GM18526 (cell line): ENCODE data around the gene ADGB.

Experiments used
- POLR2A ChIP-seq: IDR thresholded peaks from 3 replicates; pipeline ENCODE4 v1.6.1; 2011; ENCODE audit not compliant: insufficient read length; ENCODE audit errors: extremely low read depth

Gene ADGB

GRCh38 chr6:146682919-146683318 lies 84.1 kb downstream of the ADGB start:
- no peak for TF ChIP-seq POLR2A

GRCh38 chr6:146689806-146690205 lies 91.0 kb downstream of the ADGB start:
- TF ChIP-seq POLR2A: no peak

DNA sequence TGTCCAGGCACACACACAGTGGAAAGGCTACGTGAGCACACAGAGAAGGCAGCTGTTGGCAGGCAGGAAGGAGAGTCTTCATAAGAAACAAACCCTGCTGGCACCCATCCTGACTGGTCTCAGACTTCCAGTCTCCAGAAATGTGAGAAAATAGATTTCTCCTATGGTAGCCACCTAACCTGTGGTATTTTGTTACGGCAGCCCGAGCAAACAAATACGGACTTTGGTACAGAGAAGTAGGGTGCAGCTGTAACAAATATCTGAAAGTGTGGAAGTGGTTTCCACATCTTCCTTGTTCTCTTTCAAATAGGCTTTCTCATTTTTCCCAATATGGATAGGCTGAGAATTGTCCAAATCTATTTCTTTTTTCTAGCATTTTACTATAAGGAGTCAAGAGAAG lies 94.6 kb downstream of the ADGB start:
- TF ChIP-seq POLR2A: no peak

GRCh38 chr6:146697921-146698320 lies 99.1 kb downstream of the ADGB start:
- TF ChIP-seq POLR2A: no peak

GRCh38 chr6:146700078-146700686 lies 101.4 kb downstream of the ADGB start:
- no peak for TF ChIP-seq POLR2A

DNA sequence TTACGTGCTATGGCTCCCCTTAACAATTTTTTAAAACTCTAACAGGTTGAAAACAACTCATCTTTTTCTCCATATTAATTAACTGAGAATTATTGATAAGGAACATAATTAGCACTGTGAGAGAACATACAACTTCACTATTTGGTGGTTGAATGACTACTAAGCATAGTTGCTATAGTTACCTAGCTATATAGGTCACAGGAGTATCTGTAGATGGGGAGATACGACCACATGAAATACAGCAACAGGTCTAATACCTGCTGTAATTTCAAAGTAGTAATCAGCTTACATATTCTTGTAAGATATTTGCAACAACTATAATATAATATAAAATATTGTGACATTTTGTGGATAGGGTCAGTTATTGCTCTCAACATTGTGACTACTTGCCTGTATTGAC lies 102.9 kb downstream of the ADGB start:
- no peak for TF ChIP-seq POLR2A

DNA sequence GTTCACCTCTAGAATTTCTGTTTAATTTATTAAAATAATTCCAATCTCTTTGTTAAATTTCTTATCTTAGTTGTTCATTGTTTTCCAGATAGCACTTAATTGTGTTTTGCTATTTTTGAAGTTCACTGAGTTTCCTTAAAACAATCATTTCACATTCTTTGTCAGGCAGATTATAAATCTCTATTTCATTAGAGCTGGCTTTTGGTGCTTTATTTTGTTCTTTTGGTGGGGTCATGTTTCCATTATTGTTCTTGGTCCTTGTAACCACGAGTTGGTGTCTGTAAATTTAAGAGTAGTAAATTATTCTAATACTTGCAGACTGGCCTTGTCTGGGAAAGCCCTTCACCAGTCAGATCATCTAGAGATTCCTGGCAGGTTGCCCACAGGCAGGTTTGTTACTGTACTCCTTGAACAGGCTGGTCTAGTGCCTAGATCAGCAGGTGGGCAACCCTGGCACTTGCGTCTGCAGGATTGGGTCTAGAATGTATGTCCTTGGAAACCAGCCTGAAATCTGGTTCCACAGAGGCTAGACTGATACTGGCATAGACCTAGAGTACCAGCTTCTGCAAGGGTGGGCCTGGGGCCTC lies 110.4 kb downstream of the ADGB start:
- no peak for TF ChIP-seq POLR2A

- TF ChIP-seq POLR2A: no peak
Observed at GRCh38 chr6:146719387-146719786, 120.6 kb downstream of the ADGB start.

DNA sequence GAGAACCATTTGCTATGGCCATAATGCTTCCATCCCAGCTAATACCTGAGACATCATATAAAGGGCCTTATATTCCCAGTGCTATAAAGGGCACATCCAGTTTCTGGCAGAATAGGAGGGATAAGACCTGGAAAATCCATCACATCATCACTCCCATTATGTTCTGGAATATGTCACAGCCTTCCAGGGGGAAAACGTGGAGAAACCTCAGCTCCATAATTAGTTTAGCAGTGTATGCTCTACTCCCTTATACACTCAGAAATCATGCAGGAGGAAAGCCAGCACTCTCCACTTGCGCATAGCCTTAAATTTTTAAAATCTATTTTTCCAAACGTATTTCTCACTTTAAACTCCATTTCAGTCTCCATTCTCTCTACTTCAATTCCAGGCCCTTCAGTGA lies 140.9 kb downstream of the ADGB start:
- TF ChIP-seq POLR2A: no peak

DNA sequence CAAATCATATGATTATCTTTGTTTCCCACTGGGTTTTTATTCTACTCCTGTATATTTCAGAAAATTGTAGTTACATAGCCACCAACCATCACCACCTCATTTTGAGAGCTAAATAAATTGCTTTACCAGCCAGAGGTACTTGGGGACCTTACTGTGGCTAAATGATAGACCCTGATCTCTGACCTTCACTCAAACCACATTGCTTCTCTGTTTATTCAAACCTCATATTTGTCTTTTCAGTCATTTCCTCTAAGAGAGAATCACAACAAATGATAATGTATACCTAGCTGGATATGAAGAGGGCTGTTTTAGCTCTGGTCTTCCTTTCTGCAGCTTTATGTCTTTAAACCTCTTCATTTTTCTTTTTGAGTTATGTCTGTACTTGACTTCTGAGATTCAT lies 142.8 kb downstream of the ADGB start:
- no peak for TF ChIP-seq POLR2A

DNA sequence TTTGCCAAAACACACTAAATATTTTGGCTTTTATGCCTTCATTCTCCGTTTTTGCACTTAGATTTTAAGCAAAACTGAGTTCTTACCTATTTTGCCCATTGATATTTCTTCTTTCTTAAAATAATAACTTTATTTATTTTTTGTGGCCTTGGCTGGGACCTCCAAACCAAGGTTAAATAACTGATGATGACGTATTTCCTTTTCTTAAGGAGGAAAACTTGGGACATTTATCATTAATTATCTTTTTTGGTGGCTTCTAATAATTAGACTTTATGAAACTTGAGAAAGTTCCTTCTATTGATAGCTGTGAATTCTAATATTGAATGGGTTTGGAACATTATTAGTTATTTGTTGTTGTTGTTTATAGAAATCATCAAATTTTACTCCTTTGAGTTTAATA lies 154.5 kb downstream of the ADGB start:
- no peak for TF ChIP-seq POLR2A

DNA sequence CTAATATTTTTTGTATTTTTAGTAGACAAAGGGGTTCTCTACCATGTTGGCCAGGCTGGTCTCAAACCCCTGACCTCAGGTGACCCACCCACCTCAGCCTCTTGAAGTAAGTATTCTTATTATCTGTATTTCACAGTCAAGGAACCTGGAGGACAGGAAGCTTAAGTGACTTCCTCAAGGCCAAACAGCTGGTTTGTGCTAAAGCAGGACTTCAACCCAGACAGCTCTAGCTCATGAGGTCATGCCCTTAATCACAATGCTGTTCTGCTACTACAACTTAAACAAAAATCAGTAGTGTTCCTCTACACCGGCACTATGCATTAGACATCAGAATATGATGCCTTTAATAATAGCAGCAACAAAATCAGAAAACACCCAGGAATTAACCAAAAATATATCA lies 168.9 kb downstream of the ADGB start:
- TF ChIP-seq POLR2A: no peak

DNA sequence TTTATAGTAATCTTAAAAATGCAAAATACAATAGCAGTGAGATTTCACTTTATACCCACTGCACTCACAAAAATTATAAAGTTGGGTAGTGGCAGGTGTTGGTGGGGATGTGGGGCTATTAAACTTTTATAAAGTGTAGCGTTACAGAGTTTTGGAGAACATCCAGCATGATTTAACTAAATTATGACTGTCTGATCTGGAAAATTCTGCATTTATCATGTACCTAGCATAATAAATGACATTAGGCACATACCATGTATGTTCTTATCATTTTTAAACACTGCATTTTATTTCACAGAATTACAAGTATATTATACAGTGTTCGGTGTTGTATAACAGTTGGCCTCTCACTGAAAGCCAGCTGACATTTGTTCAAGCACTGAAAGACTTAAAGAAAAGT lies 169.9 kb downstream of the ADGB start:
- no peak for TF ChIP-seq POLR2A

GRCh38 chr6:146770275-146770964 lies 171.6 kb downstream of the ADGB start:
- TF ChIP-seq POLR2A: no peak

- TF ChIP-seq POLR2A: no peak
Observed at GRCh38 chr6:146770965-146771735, 172.4 kb downstream of the ADGB start.

GRCh38 chr6:146775220-146775619 lies 176.4 kb downstream of the ADGB start:
- TF ChIP-seq POLR2A: no peak
